ENCODE measurements around the gene MAP7D1. TPM values are rescaled to one million over a fixed set of nuclear protein-coding genes. Genes with fewer than 3 reads are reported as not detected.

Gene MAP7D1
- total RNA-seq, 1 experiment from 2014 or later, result 49.9 TPM

- Histone ChIP-seq H3K4me1 (ENCODE audit: insufficient read depth, low read length) (no peaks in the 10 kb centered on the region; the same call in 1 of the 2 replicates), H3K79me2 (ENCODE audit: insufficient read depth, low read length) (no peaks in the 10 kb centered on the region), H3K9ac (ENCODE audit: extremely low read depth, insufficient read length, low read length) (no peak overlapping the region), H3K27me3 (ENCODE audit: insufficient read depth, low read length) (no peaks in the 10 kb centered on the region), H2BK20ac (ENCODE audit: low read depth, low read length, poor library complexity, severe bottlenecking) (no peak overlapping the region), H3K18ac (ENCODE audit: insufficient read length, low read depth, low read length) (no peak overlapping the region), H3K56ac (ENCODE audit: insufficient read length, low read depth, low read length) (no peak overlapping the region), H4K91ac (ENCODE audit: insufficient read length, low read depth, low read length) (no peak overlapping the region), H2BK120ac (ENCODE audit: low read depth, low read length, poor library complexity, severe bottlenecking) (no peak overlapping the region), H3K27ac (ENCODE audit: insufficient read length, low read depth, low read length) (no peak overlapping the region), H2AFZ (ENCODE audit: low read length) (no peak overlapping the region), H3K4me2 (ENCODE audit: insufficient read depth, insufficient read length, low read length) (no peak overlapping the region), H3K23ac (ENCODE audit: insufficient read length, low read depth, low read length) (no peak overlapping the region), H3K14ac (ENCODE audit: insufficient read depth, low read length) (no peak overlapping the region), H2BK12ac (ENCODE audit: insufficient read length, low read depth, low read length) (no peak overlapping the region), H3K23me2 (ENCODE audit: insufficient read length, low read depth, low read length, poor library complexity, severe bottlenecking) (no peaks in the 10 kb centered on the region), H2BK15ac (ENCODE audit: low read depth, low read length) (no peak overlapping the region), H4K20me1 (ENCODE audit: control insufficient read depth, insufficient read depth, insufficient read length) (no peaks in the 10 kb centered on the region), H2AK5ac (ENCODE audit: insufficient read length, low read length) (no peak overlapping the region), H3K9me3 (ENCODE audit: control insufficient read depth, low read depth, low read length) (no peaks in the 10 kb centered on the region), H2BK5ac (ENCODE audit: insufficient read length, low read length) (no peak overlapping the region), H3K4ac (ENCODE audit: low read depth, low read length) (no peak overlapping the region), H4K5ac (ENCODE audit: insufficient read length, low read depth, low read length) (no peak overlapping the region), H4K8ac (replicated peaks; ENCODE audit: insufficient read length, low read depth, low read length) (no peak overlapping the region), H3T11ph (ENCODE audit: low read length) (no peak overlapping the region), H3K79me1 (ENCODE audit: insufficient read depth, low read depth, low read length, poor library complexity, severe bottlenecking) (no peaks in the 10 kb centered on the region)
- no peak for DNase-seq
- Mint-ChIP-seq H3K27ac (no peak overlapping the region; a peak in 1 of 7 replicates), H3K4me3 (no peak overlapping the region), H3K4me1 (peaks cover 12 to 18% of the 10 kb centered on the region in 2 experiments), H3K9me3 (no peaks in the 10 kb centered on the region), H3K36me3 (ENCODE audit: insufficient read depth in 1 of 3, low read depth in 3 of 3) (no peaks in the 10 kb centered on the region), H3K27me3 (ENCODE audit: low read depth) (no peaks in the 10 kb centered on the region; the same call in 1 of the 2 replicates)
- TF ChIP-seq CTCF (conservative IDR thresholded peaks at IDR 0.05), result no peak
- no CpG with 5 or more reads among the region's 3 CpGs for WGBS (ENCODE audit: extremely low coverage, insufficient read length, low lambda C conversion rate)
Observed at GRCh38 chr1:36206323-36206858, 50.4 kb downstream of the MAP7D1 start.
